ENCODE data around the gene TEX264. TPM values are rescaled to one million over a fixed set of nuclear protein-coding genes. Genes with fewer than 3 reads are reported as not detected.

TEX264 gene, protein sequence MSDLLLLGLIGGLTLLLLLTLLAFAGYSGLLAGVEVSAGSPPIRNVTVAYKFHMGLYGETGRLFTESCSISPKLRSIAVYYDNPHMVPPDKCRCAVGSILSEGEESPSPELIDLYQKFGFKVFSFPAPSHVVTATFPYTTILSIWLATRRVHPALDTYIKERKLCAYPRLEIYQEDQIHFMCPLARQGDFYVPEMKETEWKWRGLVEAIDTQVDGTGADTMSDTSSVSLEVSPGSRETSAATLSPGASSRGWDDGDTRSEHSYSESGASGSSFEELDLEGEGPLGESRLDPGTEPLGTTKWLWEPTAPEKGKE
- 10 to 100 TPM; 40.2 to 82.1 (median 62.9) TPM for total RNA-seq

DNA sequence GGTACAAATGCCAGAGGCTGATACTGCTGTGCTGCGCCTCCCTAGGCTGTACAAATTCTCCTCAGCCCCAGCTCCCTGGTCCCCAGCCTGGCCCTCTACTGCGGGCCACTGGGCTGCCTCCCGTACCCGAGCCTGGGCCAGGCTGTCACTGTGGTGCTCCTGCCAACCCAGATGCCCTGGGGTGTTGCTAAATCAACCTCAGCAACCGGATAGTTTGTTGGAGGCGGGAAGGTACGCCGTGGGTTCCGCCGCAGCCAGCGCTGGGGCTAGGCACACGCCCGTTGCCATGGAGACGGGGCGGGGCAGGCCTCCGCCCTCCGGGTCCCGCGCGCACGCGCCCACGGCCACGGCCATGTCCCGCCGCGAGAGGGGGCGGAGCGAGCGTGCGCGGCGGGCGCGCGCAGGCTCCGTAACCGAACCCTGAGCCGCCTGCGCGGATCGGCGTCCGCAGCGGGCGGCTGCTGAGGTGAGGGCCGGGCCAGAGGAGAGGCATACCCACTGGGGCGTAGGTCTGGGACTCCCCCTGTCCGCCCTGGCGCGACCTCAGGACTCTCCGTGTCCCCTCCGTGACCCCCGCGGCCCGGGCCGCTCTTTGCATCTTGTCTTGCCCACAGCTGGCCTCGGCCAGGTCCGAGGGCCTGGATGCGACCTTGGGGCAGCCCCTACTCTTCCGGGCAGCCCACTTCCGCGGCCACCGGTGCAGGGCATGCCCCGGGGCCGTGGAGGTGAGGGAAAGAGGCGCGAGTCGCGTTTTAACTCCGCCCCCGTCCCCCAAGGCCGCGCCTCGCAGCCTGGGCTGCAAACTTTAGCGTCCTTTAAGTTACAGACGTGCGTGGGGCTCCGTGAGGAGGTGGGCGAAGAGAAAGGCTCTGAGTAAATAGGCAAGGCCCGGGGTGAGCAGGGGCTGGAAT is at the start of gene TEX264:
Gene TEX264 (plus strand): TSS at position 430 of the 911 bp plus-strand sequence. CDS start 3,053 bp downstream, outside the sequence.
- TF ChIP-seq, protein P1, sequence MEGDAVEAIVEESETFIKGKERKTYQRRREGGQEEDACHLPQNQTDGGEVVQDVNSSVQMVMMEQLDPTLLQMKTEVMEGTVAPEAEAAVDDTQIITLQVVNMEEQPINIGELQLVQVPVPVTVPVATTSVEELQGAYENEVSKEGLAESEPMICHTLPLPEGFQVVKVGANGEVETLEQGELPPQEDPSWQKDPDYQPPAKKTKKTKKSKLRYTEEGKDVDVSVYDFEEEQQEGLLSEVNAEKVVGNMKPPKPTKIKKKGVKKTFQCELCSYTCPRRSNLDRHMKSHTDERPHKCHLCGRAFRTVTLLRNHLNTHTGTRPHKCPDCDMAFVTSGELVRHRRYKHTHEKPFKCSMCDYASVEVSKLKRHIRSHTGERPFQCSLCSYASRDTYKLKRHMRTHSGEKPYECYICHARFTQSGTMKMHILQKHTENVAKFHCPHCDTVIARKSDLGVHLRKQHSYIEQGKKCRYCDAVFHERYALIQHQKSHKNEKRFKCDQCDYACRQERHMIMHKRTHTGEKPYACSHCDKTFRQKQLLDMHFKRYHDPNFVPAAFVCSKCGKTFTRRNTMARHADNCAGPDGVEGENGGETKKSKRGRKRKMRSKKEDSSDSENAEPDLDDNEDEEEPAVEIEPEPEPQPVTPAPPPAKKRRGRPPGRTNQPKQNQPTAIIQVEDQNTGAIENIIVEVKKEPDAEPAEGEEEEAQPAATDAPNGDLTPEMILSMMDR (IDR thresholded peaks at IDR 0.05): no peak
- DNase-seq (ENCODE audit: low spot score): peak; percentile 74
- peak; percentile 81 for ATAC-seq (ENCODE audit: low FRiP score)

DNA sequence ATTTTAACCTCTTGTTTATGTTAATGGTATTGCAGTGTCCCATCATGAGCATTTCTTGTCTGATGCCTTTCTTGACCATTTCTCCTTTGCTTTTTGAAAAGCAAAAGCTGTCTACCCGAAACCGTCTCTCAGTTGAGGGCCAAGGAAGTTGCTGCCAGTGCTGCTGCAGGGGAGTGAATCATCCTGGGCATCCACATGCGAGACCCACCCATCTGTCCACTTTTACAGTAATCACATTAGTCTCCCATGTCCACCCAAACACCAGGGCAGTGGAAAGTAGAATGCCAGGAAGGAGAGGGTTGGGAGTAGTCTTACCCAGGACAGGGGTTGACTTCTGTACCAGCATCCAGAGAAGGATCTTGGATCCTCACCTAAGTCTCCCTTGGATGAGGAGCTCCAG is 48.6 kb upstream of the TEX264 start:
- TF ChIP-seq, protein P1 (IDR thresholded peaks at IDR 0.05): no peak
- peak; percentile 57 for ATAC-seq (ENCODE audit: low FRiP score)

DNA sequence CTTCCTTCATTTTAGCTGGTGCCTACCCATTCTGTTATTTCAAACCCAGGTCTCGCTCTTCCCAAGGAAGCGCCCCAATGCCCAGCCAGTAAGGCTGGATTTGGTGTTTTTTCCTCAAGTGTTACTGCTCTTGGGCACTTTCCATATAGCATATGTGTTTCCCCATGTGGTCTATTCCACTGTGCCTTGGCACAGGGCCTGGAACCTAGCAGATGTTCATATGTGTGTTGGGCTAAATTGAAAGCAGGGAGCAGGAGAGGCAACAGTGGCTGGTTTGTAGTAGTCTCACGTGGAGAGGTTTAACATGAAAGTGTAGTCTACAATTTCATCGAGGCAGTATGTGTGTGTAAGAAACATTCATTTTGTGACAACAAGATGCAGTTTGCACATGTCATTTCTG is 48.2 kb upstream of the TEX264 start:
- TF ChIP-seq, protein P1 (IDR thresholded peaks at IDR 0.05): no peak
- ATAC-seq (ENCODE audit: low FRiP score): no peak
- DNase-seq (ENCODE audit: low spot score): no peak

More for the DNA sequence above, 48.6 kb upstream of the TEX264 start:
- DNase-seq (ENCODE audit: low spot score): no peak

DNA sequence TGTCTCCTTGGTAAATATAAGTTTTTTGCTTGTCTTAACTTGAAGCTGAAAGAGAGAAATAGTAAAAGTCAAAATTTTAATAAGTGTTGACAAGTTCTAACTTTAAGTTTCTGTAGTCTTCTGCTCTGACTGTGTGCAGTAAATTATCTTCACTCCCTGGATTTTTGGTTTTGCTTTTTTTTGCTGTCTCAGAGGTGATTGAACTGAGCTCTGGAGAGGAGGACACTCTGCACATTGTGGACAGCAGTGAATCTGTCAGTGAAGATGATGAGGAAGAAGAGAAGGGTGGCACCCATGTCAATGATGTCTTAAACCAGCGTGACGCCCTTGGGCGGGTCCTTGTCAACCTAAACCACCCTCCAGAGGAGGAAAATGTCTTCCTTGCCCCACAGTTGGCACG is 40.5 kb upstream of the TEX264 start:
- ATAC-seq (ENCODE audit: low FRiP score) (no peak), DNase-seq (ENCODE audit: low spot score) (no peak)
- TF ChIP-seq, protein P1 (IDR thresholded peaks at IDR 0.05): no peak

DNA sequence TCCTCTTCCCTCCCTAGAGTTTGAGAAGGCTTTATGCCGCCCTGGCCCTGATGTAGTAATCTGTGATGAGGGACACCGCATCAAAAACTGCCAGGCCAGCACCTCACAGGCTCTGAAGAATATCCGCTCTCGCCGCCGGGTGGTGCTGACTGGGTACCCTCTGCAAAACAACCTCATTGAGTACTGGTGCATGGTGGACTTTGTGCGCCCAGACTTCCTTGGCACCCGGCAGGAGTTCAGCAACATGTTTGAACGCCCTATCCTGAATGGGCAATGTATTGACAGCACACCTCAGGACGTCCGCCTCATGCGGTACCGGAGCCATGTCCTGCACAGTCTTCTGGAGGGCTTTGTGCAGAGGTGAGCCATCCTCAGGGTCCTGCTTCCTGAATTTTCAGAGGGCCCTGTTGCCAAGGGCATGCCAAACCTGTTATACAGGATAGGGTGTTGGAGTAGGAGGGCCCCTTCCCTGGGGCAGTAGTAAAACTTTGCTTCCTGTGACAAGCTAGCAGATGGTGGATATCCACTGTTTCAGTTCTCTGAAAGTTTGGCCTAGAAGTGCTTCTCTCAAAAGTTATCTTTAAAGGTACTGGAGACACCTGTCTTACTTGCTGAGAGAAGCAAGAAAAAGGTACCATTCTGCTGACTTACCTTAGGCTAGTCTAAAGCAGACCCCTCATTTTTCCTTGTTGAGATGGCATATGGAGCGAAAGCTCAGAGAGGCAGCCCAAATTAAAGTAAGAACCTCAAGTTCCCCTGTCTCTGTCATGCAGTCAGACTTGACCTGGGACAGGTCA is 33.7 kb upstream of the TEX264 start:
- DNase-seq (ENCODE audit: low spot score) (no peak), ATAC-seq (ENCODE audit: low FRiP score) (no peak)
- TF ChIP-seq, protein P1 (IDR thresholded peaks at IDR 0.05): no peak

DNA sequence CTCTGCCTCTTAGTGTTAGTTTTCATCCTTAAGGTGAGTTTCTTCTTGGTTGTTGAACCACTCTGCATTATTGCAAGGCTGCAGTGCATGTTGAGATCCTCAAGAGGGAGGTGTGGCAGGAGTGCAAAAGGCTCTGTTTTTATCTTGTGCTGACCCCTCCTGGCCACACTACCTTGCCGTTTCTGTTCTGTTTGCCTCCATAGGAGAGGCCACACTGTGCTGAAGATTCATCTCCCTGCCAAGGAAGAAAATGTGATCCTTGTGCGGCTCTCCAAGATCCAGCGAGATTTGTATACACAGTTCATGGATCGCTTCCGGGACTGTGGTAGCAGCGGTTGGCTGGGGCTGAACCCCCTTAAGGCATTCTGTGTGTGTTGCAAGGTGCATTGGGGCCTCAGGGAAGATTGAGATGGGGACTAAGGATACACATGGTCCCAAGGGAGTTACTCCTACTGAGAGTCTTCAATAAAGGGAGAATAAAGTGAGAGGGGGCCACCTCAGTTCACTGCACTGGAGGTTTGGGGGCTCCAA is 33.0 kb upstream of the TEX264 start:
- DNase-seq (ENCODE audit: low spot score): no peak
- peak; percentile 68 for ATAC-seq (ENCODE audit: low FRiP score)
- TF ChIP-seq, protein P1 (IDR thresholded peaks at IDR 0.05): peak in 1 of 3 donors; percentile 11
